ENCODE data around the gene PHTF2. TPM values are rescaled to one million over a fixed set of nuclear protein-coding genes. Genes with fewer than 3 reads are reported as not detected.

The PHTF2 gene
- total and polyA plus RNA-seq, 12 donors = 12.8 to 29.1 (median 25.1) TPM

- DNase-seq = no peak
- no peak for TF ChIP-seq CTCF (IDR thresholded peaks at IDR 0.05)
- intact Hi-C loops (cut with DNase I) = loop anchor here in 2 of 10 donors (10.0 kb wide), 2 partner anchors 111 to 141 kb away; no protein-coding TSS in a partner anchor
These were observed 4.6 kb upstream of the PHTF2 start for GRCh38 chr7:77794000-77794399.

GRCh38 chr7:77796109-77796508 is 2.5 kb upstream of the PHTF2 start:
- Histone ChIP-seq H3K4me3 (no peak overlapping the region), H3K9me3 (no peaks in the 10 kb centered on the region)
- intact Hi-C loops (cut with DNase I) = loop anchor here in 2 of 10 donors (10.0 kb wide), 2 partner anchors 109 to 139 kb away; no protein-coding TSS in a partner anchor

More at GRCh38 chr7:77794000-77794399, 4.6 kb upstream of the PHTF2 start:
- no peaks in the 10 kb centered on the region for H3K27me3 ChIP-seq
- H3K36me3 ChIP-seq = peaks cover 0 to 29% (median 0%) of the 10 kb centered on the region in 9 donors
- H3K4me1 ChIP-seq = peaks cover 7 to 41% (median 14%) of the 10 kb centered on the region in 9 donors
- H3K4me3 ChIP-seq = no peak overlapping the region
- no peak overlapping the region for H3K27ac ChIP-seq
- H3K9me3 ChIP-seq = no peaks in the 10 kb centered on the region
- no peak for ATAC-seq
- 73 to 77% methylated on average over 4 of the region's 4 CpGs for WGBS, 2 donors

GRCh38 chr7:77796960-77797359 is 1.6 kb upstream of the PHTF2 start:
- no peaks in the 10 kb centered on the region for H3K9me3 ChIP-seq
- H3K27ac ChIP-seq = peak overlapping the region in 1 of 10 donors; percentile 91
- no peak for ATAC-seq
- intact Hi-C loops (cut with DNase I) = loop anchor here in 2 of 10 donors (10.0 kb wide), 2 partner anchors 108 to 138 kb away; no protein-coding TSS in a partner anchor
- 70 to 74% methylated on average over 5 of the region's 5 CpGs for WGBS, 2 donors
- H3K4me1 ChIP-seq = peaks cover 7 to 56% (median 24%) of the 10 kb centered on the region in 9 donors
- peak overlapping the region in 8 of 10 donors; percentile 81 to 95 (median 90) for H3K4me3 ChIP-seq
- no peak for TF ChIP-seq CTCF (IDR thresholded peaks at IDR 0.05)
- H3K27me3 ChIP-seq = no peaks in the 10 kb centered on the region
- DNase-seq = no peak
- peaks cover 0 to 29% (median 0%) of the 10 kb centered on the region in 9 donors for H3K36me3 ChIP-seq

More at GRCh38 chr7:77796109-77796508, 2.5 kb upstream of the PHTF2 start:
- Histone ChIP-seq H3K27ac (no peak overlapping the region), H3K27me3 (no peaks in the 10 kb centered on the region), H3K4me1 (peaks cover 7 to 59% (median 24%) of the 10 kb centered on the region in 9 donors), H3K36me3 (peaks cover 0 to 29% (median 0%) of the 10 kb centered on the region in 9 donors)
- WGBS, 2 donors = 85 to 96% methylated on average over 3 of the region's 3 CpGs
- DNase-seq (no peak), ATAC-seq (no peak)
- no peak for TF ChIP-seq CTCF (IDR thresholded peaks at IDR 0.05)

GRCh38 chr7:77797734-77798393 is 709 bp upstream of the PHTF2 start:
- Histone ChIP-seq H3K27me3 (no peaks in the 10 kb centered on the region), H3K9me3 (no peaks in the 10 kb centered on the region), H3K4me3 (peak overlapping the region; percentile 72 to 95 (median 88)), H3K36me3 (peaks cover 0 to 29% (median 0%) of the 10 kb centered on the region in 9 donors), H3K4me1 (peaks cover 7 to 61% (median 33%) of the 10 kb centered on the region in 9 donors), H3K27ac (peak overlapping the region; percentile 55 to 92 (median 84))
- DNase-seq (no peak), ATAC-seq (peak; percentile 9 to 50 (median 24))
- intact Hi-C loops (cut with DNase I) = loop anchor here in 2 of 10 donors (10.0 kb wide), 2 partner anchors 107 to 137 kb away; no protein-coding TSS in a partner anchor
- no peak for TF ChIP-seq CTCF (IDR thresholded peaks at IDR 0.05)
- 0 to 1% methylated on average over 35 of the region's 35 CpGs for WGBS, 2 donors
